Stomach (tissue), 4 donors: Measurements from ENCODE around the gene CENATAC.

Experiments
- POLR2A ChIP-seq, 4 donors: fragments of 450-650 bp; IDR thresholded peaks; one replicate each; pipeline ENCODE4 v1.6.1; 2016; ENCODE audit warnings: antibody characterized with exemption in 4 of 4, control low read depth in 2 of 4, mild to moderate bottlenecking in 1 of 4, moderate library complexity in 1 of 4
- POLR2AphosphoS5 ChIP-seq, 3 donors: sonication (generic); formaldehyde crosslinking; IDR thresholded peaks; one replicate each; pipeline ENCODE4 v1.6.1; 2016; ENCODE audit warnings: antibody characterized with exemption in 3 of 3
- TF ChIP-seq, protein P1 (sequence below), 7 experiments: fragments of 450-650 bp in 4 of 7; fragments of 200-600 bp in 3 of 7; sonication (generic) in 3 of 7; IDR thresholded peaks; one replicate each; pipeline ENCODE4 v1.5.1; 2016 to 2019; ENCODE audit warnings: antibody characterized with exemption in 7 of 7, control low read depth in 2 of 7, mild to moderate bottlenecking in 1 of 7

DNA sequence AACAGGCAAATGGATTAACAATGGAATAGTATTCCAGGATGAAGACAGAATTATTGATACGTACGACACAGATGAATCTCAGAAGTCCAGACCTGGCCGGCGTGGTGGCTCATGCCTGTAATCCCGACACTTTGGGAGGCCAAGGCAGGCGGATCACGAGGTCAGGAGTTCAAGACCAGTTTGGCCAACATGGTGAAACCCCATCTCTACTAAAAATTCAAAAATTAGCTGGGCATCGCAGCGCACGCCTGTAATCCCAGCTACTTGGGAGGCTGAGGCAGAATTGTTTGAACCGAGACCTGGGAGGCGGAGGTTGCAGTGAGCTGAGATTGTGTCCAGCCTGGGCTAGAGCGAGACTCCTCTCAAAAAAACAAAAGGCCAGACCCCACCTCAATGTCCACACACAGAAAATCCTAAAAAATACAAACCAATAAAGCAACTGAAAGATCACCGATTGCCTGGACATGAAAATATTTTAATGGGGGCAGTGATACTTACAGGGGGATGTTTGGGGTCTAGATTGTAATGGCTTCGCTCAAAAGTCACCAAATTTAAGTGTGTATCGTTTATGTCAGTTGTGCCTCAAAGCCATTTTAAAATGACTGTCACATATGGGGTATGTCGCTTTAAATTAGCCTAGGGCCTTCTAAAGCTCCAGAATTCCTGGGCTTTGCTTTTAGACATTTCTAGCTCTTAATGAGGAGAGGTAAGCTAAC lies 16.4 kb downstream of the CENATAC start:
- no peak for TF ChIP-seq POLR2A (IDR thresholded peaks at IDR 0.05)
- TF ChIP-seq, protein P1, sequence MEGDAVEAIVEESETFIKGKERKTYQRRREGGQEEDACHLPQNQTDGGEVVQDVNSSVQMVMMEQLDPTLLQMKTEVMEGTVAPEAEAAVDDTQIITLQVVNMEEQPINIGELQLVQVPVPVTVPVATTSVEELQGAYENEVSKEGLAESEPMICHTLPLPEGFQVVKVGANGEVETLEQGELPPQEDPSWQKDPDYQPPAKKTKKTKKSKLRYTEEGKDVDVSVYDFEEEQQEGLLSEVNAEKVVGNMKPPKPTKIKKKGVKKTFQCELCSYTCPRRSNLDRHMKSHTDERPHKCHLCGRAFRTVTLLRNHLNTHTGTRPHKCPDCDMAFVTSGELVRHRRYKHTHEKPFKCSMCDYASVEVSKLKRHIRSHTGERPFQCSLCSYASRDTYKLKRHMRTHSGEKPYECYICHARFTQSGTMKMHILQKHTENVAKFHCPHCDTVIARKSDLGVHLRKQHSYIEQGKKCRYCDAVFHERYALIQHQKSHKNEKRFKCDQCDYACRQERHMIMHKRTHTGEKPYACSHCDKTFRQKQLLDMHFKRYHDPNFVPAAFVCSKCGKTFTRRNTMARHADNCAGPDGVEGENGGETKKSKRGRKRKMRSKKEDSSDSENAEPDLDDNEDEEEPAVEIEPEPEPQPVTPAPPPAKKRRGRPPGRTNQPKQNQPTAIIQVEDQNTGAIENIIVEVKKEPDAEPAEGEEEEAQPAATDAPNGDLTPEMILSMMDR (IDR thresholded peaks at IDR 0.05) = no peak
- no peak for TF ChIP-seq POLR2AphosphoS5 (IDR thresholded peaks at IDR 0.05)
